ENCODE results near the gene GPBP1. TPM values are rescaled to one million over a fixed set of nuclear protein-coding genes. Genes with fewer than 3 reads are reported as not detected.

Gene GPBP1
- 10 to 100 TPM; 63.2 to 92.1 (median 72.7) TPM for total RNA-seq

GRCh38 chr5:57173319-57174127 lies at the start of gene GPBP1:
TSS of gene GPBP1 (plus strand) at chr5:57174059. CDS start at chr5:57214131, 40,072 bp downstream.
- TF ChIP-seq, protein P1, sequence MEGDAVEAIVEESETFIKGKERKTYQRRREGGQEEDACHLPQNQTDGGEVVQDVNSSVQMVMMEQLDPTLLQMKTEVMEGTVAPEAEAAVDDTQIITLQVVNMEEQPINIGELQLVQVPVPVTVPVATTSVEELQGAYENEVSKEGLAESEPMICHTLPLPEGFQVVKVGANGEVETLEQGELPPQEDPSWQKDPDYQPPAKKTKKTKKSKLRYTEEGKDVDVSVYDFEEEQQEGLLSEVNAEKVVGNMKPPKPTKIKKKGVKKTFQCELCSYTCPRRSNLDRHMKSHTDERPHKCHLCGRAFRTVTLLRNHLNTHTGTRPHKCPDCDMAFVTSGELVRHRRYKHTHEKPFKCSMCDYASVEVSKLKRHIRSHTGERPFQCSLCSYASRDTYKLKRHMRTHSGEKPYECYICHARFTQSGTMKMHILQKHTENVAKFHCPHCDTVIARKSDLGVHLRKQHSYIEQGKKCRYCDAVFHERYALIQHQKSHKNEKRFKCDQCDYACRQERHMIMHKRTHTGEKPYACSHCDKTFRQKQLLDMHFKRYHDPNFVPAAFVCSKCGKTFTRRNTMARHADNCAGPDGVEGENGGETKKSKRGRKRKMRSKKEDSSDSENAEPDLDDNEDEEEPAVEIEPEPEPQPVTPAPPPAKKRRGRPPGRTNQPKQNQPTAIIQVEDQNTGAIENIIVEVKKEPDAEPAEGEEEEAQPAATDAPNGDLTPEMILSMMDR (IDR thresholded peaks at IDR 0.05; ENCODE audit: low read depth), result no peak

DNA sequence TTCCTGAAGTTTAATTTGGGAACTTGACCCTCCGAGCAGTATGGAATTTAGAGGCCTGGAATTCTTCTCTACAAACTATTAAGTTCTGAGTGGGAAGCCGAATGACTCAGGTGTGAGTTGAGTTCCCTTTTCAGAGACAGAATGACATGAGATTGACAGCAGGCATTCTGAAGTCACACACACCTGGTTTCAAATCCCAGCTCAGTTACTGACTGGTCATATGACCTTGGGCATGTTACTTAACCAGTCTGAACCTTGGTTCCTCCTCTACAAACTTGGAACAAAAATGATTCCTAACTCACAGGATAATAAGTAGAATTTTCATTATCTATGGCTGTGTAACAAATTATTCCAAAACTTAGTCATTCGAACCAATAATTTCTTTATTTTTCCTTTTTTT lies 45.5 kb upstream of the GPBP1 start:
- TF ChIP-seq, protein P1 (IDR thresholded peaks at IDR 0.05; ENCODE audit: low read depth), result no peak

GRCh38 chr5:57133574-57133973 lies 40.3 kb upstream of the GPBP1 start:
- TF ChIP-seq, protein P1 (IDR thresholded peaks at IDR 0.05; ENCODE audit: low read depth), result no peak

- TF ChIP-seq, protein P1 (IDR thresholded peaks at IDR 0.05; ENCODE audit: low read depth), result no peak
Observed at GRCh38 chr5:57137401-57137800, 36.5 kb upstream of the GPBP1 start.

- TF ChIP-seq, protein P1 (IDR thresholded peaks at IDR 0.05; ENCODE audit: low read depth), result no peak
Observed at GRCh38 chr5:57152316-57152715, 21.5 kb upstream of the GPBP1 start.

- TF ChIP-seq, protein P1 (IDR thresholded peaks at IDR 0.05; ENCODE audit: low read depth), result no peak
Observed at GRCh38 chr5:57155033-57155432, 18.8 kb upstream of the GPBP1 start.

GRCh38 chr5:57157131-57157530 lies 16.7 kb upstream of the GPBP1 start:
- TF ChIP-seq, protein P1 (IDR thresholded peaks at IDR 0.05; ENCODE audit: low read depth), result no peak
